Right ventricle myocardium inferior (tissue), 1 donor: ENCODE measurements around the gene PLA2G2E. TPM values are rescaled to one million over a fixed set of nuclear protein-coding genes. Genes with fewer than 3 reads are reported as not detected.
"Not testable (repeated sequence)": the region's sequence is repeated elsewhere in the genome, so short reads cannot be mapped to it uniquely, and the experiment has no call there.

Source experiments
- ATAC-seq: fragments of 200-7000 bp; cut with Tn5 transposase; one replicate; pipeline ENCODE4 v1.9.1; 2020; ENCODE audit warnings: mild to moderate bottlenecking, moderate library complexity
- DNase-seq: peaks from one replicate; pipeline ENCODE4 v3.0.0; 2021; ENCODE audit errors: missing footprints
- intact Hi-C: fragments of 100-400 bp; cut with DNase I; formaldehyde crosslinking; loops from one replicate; pipeline ENCODE4 v1.11.0; 2022
- total RNA-seq: library from RNA; stranded (reverse); fragmentation: NEBNext Ultra II Directional; extraction: Animal tissue kit (Norgen Biotek cat#: 25700); gene quantifications from one replicate; pipeline ENCODE4 v1.2.1, GENCODE V29; 2021
- donor health status: DM: no; HTN: yes; CAD: no; lungs with severe emphysema.

The PLA2G2E gene
- total RNA-seq, 1 donor from 2014 or later: not detected

- DNase-seq: no peak
- intact Hi-C loops: no loop called here
- ATAC-seq: no peak
Measured at GRCh38 chr1:19936061-19936750, 12.8 kb upstream of the PLA2G2E start.

- intact Hi-C loops: no loop called here
- ATAC-seq: no peak
- DNase-seq: no peak
Measured at GRCh38 chr1:19934336-19934735, 10.9 kb upstream of the PLA2G2E start.

GRCh38 chr1:19932866-19933265 lies 9.4 kb upstream of the PLA2G2E start:
- DNase-seq: no peak
- ATAC-seq: no peak
- intact Hi-C loops: no loop called here

GRCh38 chr1:19927130-19927421 lies 3.7 kb upstream of the PLA2G2E start:
- ATAC-seq, DNase-seq, intact Hi-C loops: not testable (repeated sequence)

- intact Hi-C loops: no loop called here
- DNase-seq (no peak), ATAC-seq (no peak)
Measured at GRCh38 chr1:19926296-19927129, 3.1 kb upstream of the PLA2G2E start.

- intact Hi-C loops: no loop called here
- no peak for DNase-seq
- ATAC-seq: no peak
Measured at GRCh38 chr1:19925342-19926070, 2.1 kb upstream of the PLA2G2E start.

GRCh38 chr1:19923953-19924346 lies 533 bp upstream of the PLA2G2E start:
- intact Hi-C loops: no loop called here
- ATAC-seq (no peak), DNase-seq (no peak)

GRCh38 chr1:19922015-19922688 lies 1.3 kb downstream of the PLA2G2E start:
- no peak for DNase-seq
- ATAC-seq: no peak
- intact Hi-C loops: no loop called here

- DNase-seq (no peak), ATAC-seq (no peak)
- intact Hi-C loops: no loop called here
Measured at GRCh38 chr1:19921310-19921709, 2.1 kb downstream of the PLA2G2E start.

- intact Hi-C loops: no loop called here
- ATAC-seq (no peak), DNase-seq (no peak)
Measured at GRCh38 chr1:19920132-19920710, 3.2 kb downstream of the PLA2G2E start.

- intact Hi-C loops: loop anchor here (1.0 to 2.0 kb wide), 3 partner anchors 183 to 577 kb away; no protein-coding TSS in a partner anchor
- peak; percentile 82 for DNase-seq
- peak; percentile 77 for ATAC-seq
Measured at GRCh38 chr1:19918057-19918456, 5.4 kb downstream of the PLA2G2E start.

GRCh38 chr1:19910650-19911049 lies 12.8 kb downstream of the PLA2G2E start:
- ATAC-seq (no peak), DNase-seq (no peak)
- intact Hi-C loops: no loop called here

- no peak for ATAC-seq
- DNase-seq: no peak
- intact Hi-C loops: no loop called here
Measured at GRCh38 chr1:19909971-19910370, 13.4 kb downstream of the PLA2G2E start.

- intact Hi-C loops: no loop called here
- DNase-seq: no peak
- ATAC-seq: no peak
Measured at GRCh38 chr1:19909392-19909791, 14.0 kb downstream of the PLA2G2E start.

- no peak for ATAC-seq
- DNase-seq: no peak
- intact Hi-C loops: no loop called here
Measured at GRCh38 chr1:19907456-19907855, 16.0 kb downstream of the PLA2G2E start.

- DNase-seq (no peak), ATAC-seq (no peak)
- intact Hi-C loops: no loop called here
Measured at GRCh38 chr1:19903621-19904020, 19.8 kb downstream of the PLA2G2E start.

GRCh38 chr1:19901653-19902052 lies 21.8 kb downstream of the PLA2G2E start:
- ATAC-seq (no peak), DNase-seq (no peak)
- intact Hi-C loops: no loop called here

- ATAC-seq: no peak
Measured at GRCh38 chr1:19894218-19894617, 29.2 kb downstream of the PLA2G2E start.

GRCh38 chr1:19893687-19894086 lies 29.7 kb downstream of the PLA2G2E start:
- intact Hi-C loops: no loop called here
- no peak for DNase-seq
- no peak for ATAC-seq

More at GRCh38 chr1:19894218-19894617, 29.2 kb downstream of the PLA2G2E start:
- intact Hi-C loops: no loop called here
- DNase-seq: no peak
